GM18861 (cell line): ENCODE results near the gene SIAH1.
"Not testable (repeated sequence)": the region's sequence is repeated elsewhere in the genome, so short reads cannot be mapped to it uniquely, and the experiment has no call there.

Source experiments
- ATAC-seq: cut with Tn5 transposase; IDR thresholded peaks from one replicate; pipeline ENCODE4 v1.9.1; 2021; ENCODE audit not compliant: unreplicated experiment

SIAH1 gene

DNA sequence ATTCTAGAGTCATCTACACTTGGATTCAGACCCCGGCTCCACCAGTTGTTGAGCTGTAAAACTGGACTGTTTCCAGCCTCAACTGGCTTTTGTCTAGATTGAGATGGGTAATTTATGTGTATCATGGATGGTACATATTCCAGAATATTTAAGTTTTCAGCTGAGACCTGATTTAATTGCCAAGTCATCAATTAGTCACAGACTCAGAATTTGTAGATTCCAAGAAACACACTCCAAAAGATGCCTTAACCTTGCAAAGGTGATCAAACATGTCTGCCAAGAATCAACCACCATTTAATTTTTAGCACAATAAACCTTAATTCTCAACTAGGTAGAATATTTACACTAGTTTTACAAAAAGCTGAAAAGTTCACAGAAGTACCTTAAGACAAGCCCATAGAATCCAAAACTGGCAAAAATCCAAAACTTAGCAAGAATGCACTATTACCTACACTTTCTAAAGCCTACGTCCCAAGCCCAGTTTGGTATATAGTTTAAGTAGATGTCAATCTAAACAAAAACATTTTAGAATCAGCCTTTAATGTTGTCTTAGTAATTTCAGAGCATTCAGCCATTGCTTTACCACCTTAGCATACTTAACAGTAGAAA, 17.7 kb downstream of the SIAH1 start:
- ATAC-seq: no peak

DNA sequence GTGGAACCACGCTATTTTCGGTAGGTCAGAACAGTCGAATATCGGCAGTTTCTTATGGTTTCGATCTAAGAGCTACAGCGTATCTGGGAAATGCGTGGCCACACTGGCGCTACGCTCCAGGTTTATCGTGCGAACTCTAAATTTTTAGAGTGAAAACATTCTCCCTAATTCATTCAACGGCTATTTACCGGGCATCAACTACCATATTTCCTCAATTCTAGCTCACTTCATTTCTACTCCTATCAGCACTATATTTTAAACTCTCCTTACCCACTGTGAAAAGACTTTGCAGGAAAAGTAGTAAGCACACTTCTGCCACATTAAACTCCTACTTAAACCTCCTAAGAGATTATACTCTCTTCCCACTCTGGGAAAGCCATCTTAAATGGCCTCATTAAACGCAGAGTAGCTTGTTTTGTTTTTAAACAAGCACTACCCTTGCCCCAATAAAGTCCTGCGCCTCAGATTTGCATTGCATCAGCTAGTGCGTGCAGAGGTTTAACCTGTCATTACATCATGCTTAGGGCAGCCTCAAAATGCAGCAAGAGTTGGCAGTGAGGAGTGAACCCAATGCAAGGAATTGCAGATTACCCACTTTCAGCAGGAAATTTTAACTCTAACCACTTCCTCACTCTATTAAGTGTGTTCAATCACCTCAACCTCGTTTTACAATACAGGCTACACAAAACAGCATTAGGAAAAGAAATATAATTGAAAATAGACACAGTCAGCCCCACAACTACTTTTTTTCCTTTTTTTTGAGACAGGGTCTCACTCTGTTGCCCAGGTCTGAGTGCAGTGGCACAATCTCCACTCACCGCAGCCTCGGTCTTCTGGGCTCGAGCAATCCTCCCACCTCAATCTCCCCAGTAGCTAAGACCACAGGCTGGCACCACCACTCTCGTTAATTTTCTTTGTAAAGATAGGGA, 18.8 kb downstream of the SIAH1 start:
- ATAC-seq: peak; percentile 66

GRCh38 chr16:48365601-48366164, 19.5 kb downstream of the SIAH1 start:
- ATAC-seq: peak; percentile 66

- no peak for ATAC-seq
Observed at GRCh38 chr16:48365025-48365600, 20.1 kb downstream of the SIAH1 start.

DNA sequence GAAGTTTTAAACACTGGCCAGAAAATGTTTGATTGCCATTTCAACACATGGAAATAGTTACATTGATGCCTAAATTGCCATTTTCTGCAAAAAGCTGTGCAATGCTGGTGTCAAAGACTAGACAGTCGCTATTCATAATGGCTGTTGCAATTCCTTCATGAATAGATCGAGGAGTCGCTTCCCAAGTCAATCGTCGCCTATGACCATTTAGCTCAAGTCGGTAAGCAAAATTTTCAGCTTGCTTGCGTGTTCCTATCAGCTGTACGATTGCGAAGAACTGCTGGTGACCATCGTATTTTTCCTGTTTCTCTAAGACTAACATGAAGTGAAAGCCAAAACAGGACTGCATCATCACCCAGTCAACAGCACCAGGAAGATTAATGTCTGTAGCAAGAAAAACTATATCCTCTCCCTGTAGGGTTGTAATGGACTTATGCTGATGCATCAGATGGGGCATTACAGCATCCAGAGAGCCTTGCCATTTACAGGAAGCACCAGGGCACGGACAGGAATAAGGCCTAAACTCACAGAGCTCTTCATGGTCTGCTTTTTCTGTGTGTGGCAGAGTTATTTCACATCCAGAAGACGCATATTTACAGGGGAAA, 23.6 kb downstream of the SIAH1 start:
- ATAC-seq: no peak

GRCh38 chr16:48361012-48361411, 24.2 kb downstream of the SIAH1 start:
- ATAC-seq: no peak

DNA sequence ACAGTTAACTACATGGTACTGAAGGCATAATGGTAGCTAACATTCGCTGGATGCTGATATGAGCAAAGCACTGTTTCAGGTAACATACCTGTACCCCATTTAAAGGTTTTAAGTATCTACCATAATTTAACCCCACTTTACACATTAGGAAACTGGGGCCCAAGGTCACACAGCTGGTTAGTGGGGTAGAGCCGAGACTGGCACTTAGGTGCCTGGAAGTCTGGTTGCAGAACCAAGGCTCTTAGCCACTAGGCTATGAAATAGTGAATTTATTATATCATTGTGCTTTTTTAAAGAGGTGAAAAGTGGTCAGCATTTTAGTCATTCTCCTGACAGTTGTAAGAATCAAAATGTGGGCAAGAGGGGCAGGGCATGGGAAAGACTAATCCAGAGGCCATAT, 25.2 kb downstream of the SIAH1 start:
- no peak for ATAC-seq

DNA sequence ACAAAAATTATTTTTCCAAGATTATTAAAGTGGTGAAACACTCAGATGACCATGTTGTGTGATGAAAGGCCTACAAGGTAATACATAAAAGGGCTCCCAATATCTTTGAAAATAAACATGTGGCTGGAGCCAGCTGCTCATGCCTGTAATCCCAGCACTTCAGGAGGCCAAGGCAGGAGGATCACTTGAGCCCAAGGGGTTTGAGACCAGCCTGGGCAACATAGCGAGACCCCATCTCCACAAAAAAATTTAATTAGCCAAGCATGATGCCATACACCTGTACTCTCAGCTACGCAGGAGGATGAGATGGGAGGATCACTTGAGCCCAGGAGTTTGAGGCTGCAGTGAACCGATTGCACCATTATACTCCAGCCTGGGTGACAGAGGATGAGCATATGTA, 26.8 kb downstream of the SIAH1 start:
- no peak for ATAC-seq

GRCh38 chr16:48356633-48357376, 28.4 kb downstream of the SIAH1 start:
- ATAC-seq: no peak

GRCh38 chr16:48354877-48355855, 30.0 kb downstream of the SIAH1 start:
- ATAC-seq: no peak

DNA sequence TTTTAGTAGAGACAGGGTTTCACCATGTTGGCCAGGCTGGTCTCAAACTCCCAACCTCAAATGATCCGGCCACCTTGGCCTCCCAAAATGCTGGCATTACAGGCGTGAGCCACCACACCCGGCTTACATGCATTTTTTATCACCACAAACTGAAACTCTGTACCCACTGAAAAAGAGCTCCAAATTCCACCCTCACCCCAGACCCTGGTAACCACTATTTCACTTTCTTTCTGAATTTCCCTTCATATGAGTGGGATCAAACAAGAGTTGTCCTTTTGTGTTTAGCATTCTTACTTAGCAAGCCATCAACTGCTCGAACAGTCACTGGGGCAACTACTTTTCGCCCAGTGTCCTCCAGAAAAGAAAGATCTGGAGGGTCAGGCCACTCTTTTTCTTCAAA, 30.8 kb downstream of the SIAH1 start:
- ATAC-seq: not testable (repeated sequence)

DNA sequence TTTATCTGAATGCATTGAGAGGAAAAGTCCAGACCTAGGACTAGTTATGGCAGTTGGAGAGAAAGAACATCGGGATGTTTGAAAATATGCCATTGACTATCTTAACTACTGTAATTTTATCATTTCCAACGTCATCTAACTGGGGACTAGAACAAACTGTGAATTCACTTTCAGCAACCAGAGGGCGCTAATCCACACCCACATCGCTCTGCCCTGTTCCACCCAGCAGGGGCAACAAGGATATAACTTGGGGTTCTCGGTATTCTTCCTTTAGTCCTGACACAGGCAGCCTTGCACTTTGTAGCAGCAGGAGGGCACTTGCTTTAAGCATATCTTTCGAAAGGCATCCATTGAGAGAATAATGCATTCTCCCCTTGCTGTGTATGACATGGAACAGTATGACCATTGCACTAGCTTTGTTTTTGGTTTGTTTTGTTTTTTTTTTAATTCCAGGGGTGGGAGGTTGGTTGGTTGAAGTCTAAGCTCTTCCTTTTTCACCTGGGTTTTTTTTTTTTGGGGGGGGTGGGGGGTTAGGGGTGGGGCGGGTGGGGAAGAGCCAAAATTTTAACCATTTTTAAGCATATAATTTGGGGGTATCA, 31.5 kb downstream of the SIAH1 start:
- peak; percentile 79 for ATAC-seq

DNA sequence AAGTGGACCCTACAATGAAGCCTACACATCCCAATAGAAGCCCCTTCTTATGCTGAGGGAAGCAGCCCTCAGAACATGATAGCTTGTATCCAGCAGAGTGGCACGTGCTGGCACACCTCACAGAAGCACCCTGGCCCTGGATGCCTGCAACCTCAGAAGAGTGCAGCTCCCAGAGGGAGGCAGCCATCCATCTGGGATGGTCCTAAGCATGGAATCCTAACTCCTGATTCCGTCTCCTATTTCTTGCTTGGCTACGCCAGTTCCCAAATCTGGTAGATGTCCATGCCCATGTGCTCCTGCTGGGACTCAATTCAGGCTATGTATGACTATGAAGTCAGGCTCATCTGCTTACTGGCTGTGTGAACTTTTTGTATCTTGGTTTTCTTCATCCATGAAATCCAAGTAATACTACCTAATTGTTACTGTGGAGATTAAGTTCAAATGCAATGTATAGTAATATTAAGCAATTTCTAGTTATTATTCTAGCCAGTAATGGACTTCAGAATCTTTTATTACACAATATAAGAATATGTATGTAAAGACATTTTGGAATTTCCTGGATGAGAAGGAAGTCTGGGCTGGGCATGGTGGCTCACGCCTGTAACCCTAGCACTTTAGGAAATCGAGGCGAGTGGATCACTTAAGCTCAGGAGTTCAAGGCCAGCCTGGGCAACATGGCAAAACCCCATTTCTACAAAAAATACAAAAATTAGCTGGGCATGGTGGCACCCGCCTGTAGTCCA, 32.4 kb downstream of the SIAH1 start:
- no peak for ATAC-seq

GRCh38 chr16:48350736-48351135, 34.5 kb downstream of the SIAH1 start:
- no peak for ATAC-seq

DNA sequence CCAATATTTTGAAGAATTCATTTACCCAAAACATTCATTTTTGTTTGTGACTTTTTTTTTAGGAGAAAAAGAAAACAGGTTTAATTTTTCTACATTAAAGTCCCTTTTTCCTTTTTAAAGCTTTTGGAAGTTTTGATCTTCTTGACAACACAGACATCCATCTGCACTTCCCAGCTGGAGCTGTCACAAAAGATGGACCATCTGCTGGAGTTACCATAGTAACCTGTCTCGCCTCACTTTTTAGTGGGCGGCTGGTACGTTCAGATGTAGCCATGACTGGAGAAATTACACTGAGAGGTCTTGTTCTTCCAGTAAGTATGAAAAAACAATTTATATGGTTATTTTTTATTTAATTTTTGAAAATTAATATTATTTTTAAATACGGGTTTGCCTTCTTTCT, 37.2 kb downstream of the SIAH1 start:
- ATAC-seq: no peak

DNA sequence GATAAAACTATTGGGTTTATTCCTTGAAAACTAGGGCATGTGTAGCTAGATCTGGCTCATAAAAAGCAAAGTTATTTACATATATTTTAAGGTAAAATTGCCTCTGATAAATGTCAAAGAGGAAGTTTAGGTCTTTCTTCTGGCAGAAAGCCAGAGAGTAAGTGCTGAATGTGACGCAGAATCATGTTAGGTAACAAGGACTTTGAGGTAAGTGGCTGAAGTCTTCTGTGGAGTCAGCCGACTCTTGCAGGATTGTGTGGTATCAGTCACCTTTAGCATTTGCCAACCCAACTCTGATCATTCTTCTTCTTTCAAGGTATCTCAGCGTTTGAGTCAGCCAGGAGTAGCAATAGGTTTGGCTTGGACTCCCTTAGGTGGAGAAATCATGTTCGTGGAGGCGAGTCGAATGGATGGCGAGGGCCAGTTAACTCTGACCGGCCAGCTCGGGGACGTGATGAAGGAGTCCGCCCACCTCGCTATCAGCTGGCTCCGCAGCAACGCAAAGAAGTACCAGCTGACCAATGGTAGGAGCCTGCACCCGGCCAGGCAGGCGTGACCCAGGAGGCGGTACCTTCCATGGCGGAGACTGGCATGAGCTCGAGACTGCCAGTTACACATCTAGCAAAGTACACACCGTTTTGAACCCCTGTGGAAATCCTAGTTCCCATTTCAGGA, 37.9 kb downstream of the SIAH1 start:
- no peak for ATAC-seq

- ATAC-seq: no peak
Observed at GRCh38 chr16:48342591-48342990, 42.6 kb downstream of the SIAH1 start.

DNA sequence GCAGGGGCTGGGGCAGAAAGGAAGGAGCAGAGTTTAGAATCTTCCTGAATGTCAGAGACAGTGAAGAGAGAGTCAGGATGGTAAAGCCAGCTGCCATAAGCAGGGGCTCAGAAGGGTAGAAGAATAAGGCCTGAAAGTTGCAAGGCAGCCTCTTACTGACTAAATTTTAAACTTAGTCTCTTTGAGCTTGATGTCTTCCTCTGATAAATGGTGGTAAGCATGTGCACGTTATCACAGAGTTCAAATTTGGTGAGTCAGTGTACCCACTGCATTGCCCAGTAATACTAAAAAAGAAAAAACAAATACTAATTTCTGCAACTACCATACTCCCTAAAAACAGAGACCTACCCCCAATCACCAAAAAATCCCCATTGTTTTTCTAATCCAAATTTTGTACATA, 45.2 kb downstream of the SIAH1 start:
- no peak for ATAC-seq
